OCI-M1 (cell line): ENCODE measurements around the gene TCOF1.

Experiments used
- DNase-seq: peaks from one replicate; lab custom pipeline; 2025; lab: John Stamatoyannopoulos, UW

The TCOF1 gene

DNA sequence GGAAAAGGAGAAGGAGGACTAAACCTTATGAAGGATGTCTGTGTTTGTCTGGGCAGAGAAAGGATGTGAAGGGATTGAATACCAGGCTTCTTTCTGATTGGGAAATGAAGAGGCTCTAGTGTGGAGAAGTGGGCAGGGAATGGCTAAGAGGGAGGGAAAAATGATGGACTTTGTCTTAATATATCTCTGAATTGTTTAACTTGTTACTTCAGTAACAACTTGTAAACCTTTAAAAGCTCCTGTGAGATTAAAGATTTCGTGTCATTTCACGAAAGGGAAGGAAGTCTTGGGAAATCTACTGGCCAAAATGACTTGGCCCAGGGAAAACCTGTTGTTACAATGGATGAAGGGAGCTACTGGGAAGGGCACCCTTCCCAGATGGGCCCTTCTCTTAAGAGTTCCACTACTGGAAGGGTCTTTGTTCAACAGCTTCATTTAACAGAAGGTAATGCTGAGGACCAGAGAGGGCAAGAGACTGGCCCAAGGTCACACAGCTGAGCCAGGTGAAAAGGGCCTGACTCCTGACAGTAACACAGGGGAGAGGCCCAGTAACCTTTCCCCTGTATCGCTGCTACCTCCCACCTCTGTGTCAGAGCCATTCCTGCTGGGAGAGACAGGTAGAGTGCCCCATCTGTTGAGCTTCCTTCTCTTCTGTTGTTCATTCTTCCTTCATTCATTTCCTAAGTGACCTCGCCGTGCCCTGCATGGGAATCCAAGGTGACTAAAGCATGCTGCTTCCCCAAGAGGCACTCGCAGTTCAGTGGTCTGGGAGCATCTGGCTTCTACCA is 5.1 kb upstream of the TCOF1 start:
- no peak for DNase-seq

DNA sequence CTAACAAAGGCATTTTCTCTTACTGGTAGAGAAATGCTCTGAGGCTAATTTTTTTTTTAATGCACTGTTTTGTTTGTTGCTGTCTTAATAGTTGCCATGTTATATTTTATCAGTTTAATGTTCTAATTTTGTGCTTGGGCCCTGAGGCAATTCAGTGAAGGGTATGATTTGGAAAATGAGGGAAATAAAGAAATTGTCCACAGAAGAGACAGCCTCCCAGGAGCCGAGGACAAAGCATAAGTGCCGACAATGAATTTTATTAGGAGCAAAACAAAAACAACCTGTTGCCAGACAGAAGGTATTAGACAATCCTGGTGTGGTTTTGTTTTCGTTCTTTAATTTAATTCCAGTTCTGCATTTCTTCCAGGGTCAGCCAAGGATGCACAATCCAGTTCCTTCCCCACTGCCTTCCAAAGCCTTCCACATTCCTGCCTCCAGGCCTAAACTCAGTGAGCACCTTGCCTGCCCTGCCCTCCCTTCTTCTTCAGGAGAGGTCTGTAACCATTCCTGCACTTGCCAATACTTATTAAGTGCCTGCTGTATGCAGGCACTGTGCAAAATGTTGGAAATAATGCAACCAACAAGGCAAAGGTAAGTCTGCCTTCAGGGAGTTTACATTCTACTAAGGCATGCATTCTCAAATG is 4.3 kb upstream of the TCOF1 start:
- no peak for DNase-seq

DNA sequence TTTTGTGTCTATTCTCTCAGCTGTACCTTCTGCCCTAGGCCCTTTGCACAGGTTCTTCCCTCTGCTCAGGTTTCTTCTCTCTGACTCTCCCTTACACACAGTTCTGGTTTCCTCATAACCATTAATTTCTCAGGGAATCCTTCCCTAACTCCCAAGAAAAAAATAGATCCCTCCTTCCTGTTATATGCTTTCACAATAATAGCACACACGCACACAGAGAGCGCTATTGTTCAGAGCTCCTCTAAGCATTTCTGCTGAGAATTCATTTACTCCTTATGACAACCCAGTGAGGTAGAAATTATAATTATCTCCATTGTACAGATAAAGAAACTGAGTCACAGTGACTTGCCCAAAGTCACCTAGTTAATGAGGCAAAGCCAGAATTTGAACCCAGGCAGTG is 1.7 kb upstream of the TCOF1 start:
- DNase-seq: no peak

DNA sequence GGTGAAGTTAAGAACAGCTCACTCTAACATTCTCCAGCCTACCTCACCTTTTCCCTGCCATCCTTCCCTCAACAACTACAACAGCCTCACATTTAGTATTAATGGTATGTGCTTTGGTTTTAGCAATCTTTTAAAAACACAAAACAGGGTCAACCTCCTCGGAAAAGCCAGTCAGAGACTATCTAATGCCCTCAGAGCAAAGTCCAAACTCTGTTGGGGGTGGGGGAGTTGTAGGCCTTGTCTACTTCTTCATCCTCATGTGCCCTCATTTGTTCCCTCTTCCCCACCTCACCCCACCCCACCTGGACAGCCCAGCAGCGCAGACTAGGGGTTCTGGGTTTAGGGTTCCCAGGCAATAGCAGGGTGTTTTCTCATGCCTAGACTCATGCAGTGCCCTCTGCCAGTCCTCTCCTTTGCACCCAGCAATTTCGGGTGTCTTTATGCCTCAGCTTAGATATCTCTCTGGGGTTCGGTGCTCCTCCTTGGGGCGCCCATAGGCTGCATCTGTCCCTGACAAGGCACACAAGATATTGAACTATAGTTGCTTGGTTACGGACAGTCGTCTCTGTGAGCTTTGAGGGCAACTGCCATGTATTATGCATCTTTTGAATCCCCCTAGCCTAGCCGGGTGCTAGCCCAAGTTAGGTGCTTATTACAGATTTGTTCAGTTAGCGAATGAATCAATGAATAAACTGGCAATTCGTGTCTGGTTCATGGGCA is 762 bp upstream of the TCOF1 start:
- DNase-seq: no peak

DNA sequence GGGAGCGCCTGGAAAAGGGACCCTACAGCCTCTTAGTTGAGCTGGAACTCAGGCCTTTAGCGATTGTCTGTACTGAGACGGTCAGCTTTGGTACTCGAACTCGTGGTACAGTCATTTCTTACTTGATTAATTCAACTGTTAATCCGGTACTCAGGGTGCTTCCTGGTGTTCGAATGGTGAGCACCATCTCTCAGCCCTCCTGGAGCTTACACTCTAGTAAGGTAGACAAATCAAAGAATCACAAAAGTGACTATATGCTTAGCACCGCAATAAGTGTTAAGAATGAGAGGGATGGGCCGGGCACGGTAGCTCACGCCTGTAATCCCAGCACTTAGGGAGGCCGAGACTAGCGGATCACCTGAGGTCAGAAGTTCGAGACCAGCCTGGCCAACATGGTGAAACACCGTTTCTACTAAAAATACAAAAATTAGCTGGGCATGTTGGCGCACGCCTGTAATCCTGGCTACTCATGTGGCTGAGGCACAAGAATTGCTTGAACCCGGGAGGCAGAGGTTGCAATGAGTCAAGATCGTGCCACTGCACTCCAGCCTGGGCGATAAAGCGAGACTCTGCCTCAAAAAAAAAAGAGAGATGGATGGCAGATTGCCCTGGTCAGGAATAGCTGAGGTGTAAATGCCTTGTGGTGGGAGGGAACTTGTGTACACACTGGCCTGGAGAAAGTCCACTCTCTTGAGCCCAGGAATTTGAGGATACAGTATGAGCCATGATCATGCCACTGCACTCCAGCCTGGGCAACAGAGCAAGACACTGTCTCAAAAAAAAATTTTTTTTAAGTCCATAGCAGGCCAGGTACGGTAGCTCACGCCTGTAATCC is 981 bp downstream of the TCOF1 start:
- DNase-seq: peak; percentile 52

DNA sequence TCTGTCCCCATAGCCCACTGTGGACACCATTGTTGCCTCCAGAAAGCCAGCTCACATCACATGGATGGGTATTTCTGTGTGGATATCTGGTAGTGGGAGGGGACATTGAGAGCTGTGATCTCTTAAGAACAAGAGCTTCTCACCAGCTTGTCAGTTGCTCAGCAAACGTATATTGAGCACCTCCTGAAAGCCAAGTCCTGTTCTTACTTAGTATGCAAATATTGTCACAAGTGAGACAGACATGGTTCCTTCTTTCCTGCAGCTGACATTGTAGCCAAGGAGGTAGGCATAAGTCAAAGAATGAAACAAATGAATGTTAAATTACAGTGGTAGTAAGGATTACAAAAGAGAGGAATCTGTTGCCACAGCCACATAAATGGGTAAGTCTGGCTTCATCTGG is 3.8 kb downstream of the TCOF1 start:
- no peak for DNase-seq

DNA sequence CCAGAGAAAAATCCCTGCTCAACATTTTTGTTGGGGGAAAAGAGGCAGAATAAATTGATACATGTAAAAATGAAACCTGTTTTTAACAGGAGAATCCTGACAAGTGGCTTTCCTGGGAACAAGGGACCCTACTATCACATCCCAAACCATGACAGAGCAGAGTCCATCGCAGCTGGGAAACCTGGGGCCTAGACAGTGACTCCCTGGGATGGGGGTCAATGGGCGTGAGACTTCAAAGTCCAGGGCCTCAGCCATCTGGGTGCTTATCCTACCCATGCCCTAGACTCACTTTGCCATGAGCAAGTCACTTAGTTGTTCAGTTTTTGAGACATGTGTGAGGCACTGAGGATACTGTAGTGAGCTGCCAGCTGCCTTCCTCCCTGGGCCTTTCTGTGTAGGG is 5.7 kb downstream of the TCOF1 start:
- DNase-seq: no peak

DNA sequence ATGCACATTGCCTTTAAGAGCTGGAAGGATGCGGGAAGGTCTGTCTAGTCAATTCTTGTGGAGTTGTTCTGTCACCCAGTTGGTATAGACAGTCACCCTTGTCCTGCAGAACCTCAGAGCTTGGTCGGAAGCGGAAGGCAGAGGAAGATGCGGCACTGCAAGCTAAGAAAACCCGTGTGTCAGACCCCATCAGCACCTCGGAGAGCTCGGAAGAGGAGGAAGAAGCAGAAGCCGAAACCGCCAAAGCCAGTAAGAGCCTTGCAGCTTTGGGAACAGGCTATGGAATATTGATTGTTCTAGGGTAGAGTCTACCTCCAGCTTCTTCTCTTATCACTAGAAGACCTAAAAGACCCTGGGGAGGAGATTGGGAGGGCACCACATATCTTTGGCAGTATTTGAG is 6.5 kb downstream of the TCOF1 start:
- DNase-seq: no peak

DNA sequence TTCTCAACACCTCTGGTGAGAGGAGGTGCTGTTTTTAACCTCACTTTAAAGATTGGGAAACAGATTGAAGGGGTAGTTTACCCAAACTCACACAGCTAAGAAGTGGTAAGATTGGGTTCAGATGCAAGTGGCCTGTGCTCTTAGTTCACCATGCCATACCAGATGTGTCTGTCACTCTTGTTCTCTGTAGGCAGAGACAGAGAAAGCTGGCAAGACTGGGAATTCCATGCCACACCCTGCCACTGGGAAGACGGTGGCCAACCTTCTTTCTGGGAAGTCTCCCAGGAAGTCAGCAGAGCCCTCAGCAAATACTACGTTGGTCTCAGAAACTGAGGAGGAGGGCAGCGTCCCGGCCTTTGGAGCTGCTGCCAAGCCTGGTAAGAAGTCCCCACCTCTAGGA is 11.0 kb downstream of the TCOF1 start:
- DNase-seq: no peak

DNA sequence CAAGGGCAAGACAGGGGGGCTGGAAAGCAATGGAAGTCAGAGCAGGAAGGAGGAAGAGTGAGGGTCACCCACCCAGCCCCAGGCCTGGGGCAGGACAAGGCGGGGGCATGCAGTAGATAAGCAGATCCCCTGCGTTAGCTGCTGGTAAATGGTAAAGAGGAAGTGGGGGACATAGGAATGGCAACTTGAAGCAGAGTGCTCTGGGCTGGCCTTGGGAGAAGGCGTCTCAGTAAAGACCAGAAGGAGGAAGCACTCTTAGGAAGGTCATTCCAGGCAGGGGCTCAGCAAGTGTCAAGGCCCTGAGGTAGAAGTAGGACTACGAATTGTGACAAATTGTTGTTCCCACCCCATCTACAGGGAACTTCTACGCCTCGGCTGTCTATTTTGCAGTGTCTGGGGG is 15.1 kb downstream of the TCOF1 start:
- peak; percentile 25 for DNase-seq

DNA sequence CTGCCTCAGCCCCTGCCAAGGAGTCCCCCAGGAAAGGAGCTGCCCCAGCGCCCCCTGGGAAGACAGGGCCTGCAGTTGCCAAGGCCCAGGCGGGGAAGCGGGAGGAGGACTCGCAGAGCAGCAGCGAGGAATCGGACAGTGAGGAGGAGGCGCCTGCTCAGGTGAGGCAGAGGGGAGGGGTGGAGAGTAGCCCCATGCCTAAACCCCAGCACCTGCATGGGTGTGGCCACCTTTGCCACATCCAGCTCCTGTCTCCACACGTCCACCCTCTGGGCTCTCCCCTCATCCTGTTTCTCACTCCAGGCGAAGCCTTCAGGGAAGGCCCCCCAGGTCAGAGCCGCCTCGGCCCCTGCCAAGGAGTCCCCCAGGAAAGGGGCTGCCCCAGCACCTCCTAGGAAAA is 17.2 kb downstream of the TCOF1 start:
- no peak for DNase-seq

DNA sequence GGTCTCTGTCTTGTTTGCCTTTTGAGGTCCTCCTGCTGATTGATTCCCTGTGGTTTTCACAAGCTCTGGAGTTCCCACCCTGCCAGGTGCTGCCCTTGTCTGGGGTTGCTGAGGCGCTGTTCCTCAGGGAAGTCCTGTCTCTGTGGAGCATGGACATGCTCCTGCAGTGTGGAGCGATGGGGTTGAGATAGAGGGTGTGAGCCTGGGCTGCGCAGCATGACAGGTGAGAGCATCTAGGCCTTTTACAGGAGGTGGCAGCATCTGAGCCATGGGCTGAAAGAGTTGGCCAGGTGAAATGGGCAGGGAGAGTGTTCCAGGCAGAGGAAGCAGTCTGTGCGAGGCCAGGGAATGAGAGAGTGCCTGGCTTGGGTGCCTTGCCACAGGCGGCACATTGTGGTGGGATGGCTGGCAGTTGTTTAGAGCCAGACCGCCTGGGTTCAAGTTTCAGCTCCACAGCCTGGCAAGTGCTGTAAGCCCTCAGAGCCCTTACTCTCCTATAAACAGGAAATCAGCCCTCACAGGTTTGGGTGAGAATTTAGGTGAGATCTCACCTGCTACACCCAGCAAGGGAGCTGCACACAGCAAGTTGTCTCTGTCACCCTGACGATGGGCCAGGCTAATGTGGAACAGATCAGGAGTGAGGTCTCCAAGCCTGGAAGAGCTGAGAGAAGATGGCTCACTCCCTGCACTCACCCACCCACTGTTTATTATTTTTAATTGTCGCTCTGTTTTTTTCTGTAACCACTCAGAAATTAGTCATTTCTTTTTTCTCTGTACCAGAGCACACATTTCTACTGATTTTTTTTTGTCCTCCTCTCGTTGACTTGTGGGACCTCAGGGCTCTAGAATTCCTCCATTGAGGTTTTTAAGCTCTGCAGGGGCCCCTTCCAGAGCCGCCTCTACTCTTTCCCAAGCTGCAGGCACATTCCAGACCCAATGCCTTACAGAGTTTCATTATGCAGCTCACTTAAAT is 19.6 kb downstream of the TCOF1 start:
- no peak for DNase-seq

DNA sequence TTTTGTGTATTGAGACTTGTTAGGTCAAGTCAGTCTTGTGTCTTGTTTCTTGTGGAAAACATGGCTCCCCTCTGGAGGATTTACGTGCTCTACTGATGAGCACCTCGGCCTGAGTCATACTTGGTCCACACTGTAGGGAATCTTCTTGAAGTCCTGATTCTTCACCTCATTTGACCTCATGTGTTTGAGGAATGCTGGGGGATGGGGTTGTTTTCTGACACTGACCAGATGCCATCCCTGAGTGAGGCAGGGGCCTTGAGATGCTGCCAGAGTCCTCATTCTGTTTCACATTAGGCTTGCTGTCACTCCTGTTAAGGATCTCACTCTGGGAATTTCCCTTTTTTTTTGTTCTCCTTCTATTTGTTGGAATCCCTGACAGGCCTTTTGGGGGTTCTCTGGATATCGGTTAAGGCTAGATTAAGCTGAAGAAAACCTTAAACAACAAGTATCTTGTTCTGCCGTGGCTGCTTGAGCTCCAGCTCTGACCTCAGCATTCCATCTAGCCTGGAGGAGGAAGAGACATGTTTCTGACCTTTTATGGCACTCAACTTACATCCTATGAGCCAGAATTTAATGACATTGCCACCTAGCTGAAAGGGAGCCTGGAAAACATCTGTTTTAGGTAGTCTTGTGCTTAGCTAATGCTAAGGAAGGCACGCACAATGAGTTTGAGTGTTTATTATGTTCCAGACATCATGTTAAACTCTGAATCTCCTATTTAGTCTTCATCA is 20.6 kb downstream of the TCOF1 start:
- no peak for DNase-seq

DNA sequence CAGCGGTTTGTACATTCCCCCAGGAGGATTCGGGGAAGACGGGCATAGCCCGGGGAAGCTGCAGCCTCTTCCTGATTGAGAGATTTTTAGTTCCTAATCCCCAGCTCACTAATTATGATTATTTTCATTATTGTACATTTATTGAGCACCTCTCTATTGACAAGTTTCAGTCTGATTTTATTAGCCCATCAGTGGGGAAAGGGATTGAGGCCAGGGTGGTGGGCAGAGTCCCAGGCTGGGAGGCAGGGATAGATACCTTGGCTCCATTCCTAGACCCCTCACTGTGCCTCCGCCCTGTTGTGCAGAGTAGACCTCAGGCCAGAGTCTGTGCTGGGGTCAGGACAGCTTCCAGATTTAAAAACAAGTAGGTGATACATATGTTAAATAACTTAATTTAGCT is 27.2 kb downstream of the TCOF1 start:
- DNase-seq: no peak

DNA sequence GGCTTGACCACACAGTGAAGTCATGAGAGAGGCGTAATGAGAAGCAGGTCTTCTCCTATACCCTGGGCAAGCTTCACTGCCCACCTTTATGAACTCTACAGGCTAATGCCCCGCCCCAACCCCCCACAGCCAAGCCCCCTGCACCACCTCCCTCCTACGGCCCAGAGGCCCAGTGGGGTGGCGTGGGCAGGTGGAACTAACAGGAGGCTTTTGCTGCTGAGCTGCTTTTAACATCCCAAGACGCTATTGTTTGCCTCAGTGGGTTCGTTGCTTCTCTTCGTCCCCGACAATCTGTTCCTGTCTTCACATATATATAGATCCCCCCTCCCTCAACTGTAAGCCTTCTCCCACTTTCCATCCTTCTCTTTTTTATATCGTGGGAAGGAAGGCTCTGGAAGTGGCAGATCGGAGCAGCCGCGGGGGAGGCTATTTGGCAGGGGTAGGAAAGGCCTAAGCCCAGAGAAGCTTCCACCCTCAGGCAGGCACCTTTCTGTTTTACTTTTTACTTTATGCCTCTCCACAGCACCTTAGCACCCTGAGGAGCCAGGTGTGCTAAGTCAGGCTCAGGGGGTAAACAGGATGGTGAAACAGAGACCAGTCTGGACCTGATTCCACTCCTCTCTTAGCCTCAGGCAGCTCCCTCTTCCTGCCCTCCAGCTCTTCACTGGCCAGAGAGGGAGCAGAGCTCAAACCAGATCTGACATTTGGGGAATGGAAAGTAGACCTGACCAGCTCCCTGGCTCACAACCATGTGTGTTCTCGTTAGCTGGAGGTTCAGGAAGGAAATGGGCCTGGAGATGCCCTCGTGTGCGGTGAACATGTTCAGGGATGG is 28.7 kb downstream of the TCOF1 start:
- no peak for DNase-seq

DNA sequence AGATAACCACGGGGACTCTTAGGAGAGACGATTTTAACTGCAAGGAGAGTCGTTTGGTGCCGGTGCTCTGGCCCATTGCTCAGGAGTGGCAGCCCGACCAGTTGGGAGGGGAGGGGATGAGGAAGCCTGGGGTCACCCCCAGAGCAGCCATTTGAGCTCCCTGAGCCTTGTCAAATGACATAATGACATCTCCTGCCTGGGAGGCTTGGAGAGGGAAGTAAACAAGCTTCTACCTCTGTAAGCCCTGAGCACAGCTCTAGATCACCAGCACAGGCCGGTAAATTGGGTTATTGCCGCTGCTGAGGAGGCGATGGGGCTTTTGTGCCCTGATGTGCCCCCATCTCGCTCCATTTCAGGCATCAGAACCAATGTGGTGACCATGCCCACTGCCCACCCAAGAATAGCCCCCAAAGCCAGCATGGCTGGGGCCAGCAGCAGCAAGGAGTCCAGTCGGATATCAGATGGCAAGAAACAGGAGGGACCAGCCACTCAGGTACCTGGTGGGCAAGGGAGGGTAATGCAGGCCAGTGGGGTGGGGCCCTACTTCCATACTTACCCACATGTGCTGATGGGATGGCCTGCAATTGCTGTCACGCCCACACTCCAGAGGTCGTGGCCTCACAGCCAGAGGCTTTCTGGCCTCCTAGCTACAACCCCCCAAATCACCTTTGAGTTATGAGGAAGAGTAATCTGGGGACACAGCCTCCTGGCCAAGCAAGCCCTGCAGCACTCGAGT is 32.2 kb downstream of the TCOF1 start:
- no peak for DNase-seq

DNA sequence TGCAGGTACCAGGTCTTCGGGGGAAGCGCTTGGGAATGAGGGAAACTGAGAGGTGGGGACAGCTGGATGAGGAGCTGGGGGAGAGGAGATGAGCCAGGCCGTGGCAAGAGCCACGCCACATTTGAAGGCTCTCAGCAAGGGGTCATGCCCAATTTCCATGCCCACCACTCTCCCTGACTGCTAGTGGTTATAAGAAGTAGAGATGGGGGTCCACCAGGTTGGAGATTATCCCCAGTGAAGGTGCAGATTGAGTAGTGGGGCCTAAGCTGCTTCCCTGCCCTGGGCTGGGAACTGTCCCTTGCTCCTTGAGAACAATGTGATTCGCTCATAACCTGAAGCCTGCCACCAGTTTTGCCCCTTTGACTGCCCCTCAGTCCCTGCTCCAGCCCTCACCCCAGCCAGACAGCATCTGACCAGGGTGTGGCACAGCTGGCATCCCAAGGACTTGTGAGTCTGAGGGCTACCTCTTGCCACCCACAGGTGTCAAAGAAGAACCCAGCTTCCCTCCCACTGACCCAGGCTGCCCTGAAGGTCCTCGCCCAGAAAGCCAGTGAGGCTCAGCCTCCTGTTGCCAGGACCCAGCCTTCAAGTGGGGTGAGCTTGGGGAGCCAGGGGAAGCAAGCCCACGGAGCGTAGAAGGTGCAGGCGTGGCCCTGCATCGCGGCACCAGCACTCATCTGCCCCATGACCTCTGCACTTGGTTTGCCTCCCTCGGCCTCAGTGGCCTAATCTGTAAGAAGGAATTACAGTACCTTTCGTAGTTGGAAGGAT is 33.8 kb downstream of the TCOF1 start:
- no peak for DNase-seq

DNA sequence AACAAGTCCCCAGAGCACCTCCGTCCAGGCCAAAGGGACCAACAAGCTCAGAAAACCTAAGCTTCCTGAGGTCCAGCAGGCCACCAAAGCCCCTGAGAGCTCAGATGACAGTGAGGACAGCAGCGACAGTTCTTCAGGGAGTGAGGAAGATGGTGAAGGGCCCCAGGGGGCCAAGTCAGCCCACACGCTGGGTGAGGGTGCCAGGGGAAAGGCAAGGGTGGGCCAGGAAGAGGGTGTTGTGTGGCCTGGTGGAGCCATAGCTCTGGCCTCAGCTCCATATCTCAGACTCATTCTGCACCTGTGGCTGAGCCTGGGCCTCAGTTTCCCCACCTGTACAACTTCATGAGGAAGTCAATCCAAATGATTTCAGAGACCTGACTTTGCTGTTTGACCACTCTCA is 34.5 kb downstream of the TCOF1 start:
- no peak for DNase-seq
